Activated CD4-positive, alpha-beta T cell treated with anti-CD3 and anti-CD28 coated beads, Interleukin-2, amount 50 U/mL, for 24 hours (primary cell): ENCODE results near the gene HOMER2.

ENCODE experiments used
- DNase-seq, 2 donors: peaks; one replicate each; pipeline ENCODE4 v3.0.0-alpha.2; 2020; ENCODE audit warnings: low read depth in 1 of 2, low spot score in 1 of 2

The HOMER2 gene

DNA sequence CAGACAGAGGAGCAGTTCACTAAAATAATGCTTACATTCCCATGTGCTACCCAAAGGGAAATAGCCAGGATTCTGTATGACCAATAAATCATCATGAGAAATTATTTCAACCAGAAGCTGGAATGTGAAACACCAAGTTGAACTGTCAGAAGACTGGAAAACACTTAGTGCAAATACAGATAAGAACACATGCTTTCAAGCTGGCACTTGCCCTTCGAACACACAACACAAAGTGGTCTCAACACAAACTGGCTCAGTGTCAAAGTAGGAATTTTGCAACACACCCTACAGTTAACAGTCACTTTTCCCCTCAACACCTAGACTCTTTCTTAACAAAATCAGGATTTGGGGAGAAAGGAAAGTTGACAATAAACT is 148.0 kb downstream of the HOMER2 start:
- DNase-seq: no peak

DNA sequence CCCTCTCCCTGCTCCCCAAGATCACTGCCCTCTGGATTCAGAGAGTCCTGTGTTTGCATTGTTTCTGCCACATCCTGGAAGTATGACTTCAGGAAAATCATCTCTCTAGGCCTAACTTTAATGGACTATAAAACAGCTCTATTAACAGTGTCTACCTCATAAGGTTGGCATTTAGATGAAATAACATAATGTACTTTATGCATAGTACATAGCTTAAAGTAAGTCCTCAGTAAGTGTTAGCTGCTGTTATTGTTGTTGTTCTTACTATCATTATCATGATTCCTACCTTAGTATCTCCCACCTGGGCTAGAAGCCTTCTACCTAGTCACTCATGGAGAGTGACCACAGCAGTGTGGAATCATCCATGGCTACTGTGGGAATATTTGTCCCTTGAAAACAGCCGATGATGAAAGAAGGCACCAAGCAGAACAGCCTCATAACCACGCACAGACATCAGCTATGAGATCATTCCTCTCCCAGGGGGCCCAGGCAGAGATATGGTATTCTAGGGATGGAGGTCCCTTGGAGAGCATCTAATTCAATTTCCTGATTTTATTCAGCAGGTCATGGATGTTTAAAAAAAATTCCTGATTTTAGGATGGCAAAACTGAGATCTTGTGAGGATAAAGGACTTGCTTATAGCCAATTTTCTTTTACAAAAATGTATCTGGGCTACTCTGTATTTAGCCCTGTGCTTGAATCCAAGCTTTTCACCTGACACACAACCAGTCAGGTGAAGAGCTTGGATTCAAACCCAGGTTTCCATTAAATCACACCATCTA is 148.5 kb downstream of the HOMER2 start:
- DNase-seq: no peak

GRCh38 chr15:82802497-82802896 is 150.0 kb downstream of the HOMER2 start:
- DNase-seq: no peak

DNA sequence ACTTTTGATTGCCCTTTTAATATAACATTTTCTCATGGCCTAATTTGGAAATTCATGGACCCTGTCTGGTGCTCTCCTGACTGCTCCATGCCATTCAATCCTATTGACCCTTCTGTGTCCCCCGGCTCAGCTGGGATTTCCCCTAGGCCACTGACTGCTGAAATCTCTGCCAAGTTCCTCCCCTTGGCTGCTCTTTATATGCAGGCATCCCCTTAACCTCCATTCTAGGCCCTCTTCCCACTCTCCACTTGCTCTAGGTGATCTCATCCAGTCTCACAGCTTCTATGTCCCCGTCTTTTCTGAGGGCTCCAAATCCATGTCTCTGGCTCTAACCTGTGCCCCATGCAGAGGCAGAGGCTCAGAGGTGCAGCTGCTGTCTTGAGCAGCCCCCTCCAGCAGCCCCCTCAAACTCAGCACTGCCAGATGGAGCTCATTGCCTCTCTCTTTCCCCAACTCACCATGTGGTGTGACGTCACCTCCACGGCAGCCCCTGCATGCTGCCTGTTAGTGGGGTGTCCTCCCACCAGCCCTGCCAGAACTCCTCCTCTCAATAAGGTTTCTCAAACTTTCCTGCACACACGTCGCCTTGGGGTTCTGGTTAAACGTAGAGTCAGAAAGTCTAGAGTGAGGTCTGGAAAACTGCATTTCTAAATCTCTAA is 153.2 kb downstream of the HOMER2 start:
- no peak for DNase-seq
